NCI-H510A (cell line): ENCODE data around the gene ITGA2.

Experiments used
- DNase-seq: peaks from one replicate; lab custom pipeline; 2025; lab: John Stamatoyannopoulos, UW

Gene ITGA2

GRCh38 chr5:53017794-53018391 is 28.7 kb downstream of the ITGA2 start:
- DNase-seq: no peak

- DNase-seq: no peak
These were observed 30.2 kb downstream of the ITGA2 start for GRCh38 chr5:53019320-53019719.

DNA sequence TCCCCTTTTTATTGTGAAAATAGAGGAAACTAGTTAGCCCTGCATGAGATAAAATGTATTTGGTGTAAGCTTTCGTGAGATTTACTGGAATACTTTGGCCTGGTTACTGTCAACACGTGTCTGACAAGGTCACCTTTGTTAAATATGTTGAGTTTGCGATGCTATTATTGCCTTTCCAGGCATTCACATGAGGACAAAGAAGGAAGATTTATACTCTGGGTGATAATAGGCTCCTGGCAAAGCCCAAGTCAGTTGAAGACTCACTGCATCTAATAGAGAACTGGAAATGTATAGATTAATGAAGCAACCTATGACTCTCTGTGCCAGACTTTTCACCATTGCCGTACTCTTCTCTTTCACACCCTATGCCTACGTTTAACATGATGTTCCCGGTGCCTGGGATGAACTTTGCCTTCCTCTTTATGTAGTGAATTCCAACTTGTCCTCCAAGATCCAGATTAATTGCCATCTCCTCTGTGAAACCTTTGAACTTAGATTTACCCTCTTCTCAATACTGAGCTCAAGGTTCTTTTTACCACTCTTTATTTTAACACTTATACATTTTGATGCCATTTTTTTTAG is 33.9 kb downstream of the ITGA2 start:
- no peak for DNase-seq

DNA sequence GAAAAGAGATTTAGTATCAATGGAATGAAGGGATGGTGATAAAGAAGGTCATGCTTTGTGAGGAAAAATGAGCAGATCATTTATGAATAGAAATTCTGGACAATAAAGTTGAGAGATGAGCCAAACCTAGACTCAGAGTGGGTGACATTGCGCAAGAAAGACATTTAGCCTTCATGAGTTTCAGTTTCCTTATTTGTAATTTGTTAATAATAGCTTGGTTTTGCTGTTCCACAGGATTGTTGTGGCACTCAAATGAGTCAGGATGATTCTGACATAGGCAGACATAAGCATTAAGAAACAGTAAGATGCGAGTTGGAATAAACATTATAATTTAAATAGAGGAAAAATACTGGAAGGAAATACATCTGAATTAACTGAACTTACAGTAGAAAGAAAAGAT is 34.8 kb downstream of the ITGA2 start:
- no peak for DNase-seq

DNA sequence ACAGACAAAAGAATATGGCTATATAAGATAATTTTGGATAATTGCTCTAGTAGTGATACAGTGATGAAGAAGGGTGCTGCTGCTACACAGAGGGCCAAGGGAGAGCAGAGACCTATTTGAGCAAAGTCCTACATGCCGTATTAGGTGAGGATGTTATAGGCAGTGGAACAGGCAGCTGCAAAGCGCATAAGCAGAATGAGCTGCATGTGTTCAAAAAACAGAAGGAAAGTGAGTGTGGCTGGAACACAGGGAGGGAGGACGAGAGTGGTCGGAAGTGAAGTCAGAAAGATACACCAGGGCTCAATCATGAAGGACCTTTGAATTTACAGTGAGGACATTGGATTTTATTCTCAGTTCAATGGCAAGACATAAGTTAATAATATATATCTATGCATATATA is 35.4 kb downstream of the ITGA2 start:
- no peak for DNase-seq

GRCh38 chr5:53025487-53025886 is 36.3 kb downstream of the ITGA2 start:
- DNase-seq: no peak

- no peak for DNase-seq
These were observed 38.8 kb downstream of the ITGA2 start for GRCh38 chr5:53027913-53028312.

GRCh38 chr5:53029608-53030007 is 40.5 kb downstream of the ITGA2 start:
- DNase-seq: no peak

DNA sequence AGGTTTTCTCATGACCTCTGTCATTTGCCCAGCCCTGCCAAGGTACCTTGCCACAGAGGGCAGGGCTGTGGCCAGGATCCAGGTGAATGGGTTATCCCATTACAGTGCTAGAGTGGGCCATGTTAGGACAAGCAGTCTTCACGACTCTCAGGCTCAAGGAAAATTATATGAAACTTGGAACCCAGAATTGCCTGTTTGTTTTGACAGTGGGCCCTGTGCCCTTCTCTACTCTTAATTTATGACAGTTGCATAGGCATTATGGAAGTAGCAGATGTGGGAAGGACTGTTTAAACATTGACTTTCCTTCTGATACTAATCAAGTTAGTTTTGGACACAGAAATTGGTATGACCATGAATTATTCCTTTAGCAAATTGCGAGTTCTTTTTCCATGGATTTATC is 41.7 kb downstream of the ITGA2 start:
- no peak for DNase-seq

- no peak for DNase-seq
These were observed 42.5 kb downstream of the ITGA2 start for GRCh38 chr5:53031695-53032096.

DNA sequence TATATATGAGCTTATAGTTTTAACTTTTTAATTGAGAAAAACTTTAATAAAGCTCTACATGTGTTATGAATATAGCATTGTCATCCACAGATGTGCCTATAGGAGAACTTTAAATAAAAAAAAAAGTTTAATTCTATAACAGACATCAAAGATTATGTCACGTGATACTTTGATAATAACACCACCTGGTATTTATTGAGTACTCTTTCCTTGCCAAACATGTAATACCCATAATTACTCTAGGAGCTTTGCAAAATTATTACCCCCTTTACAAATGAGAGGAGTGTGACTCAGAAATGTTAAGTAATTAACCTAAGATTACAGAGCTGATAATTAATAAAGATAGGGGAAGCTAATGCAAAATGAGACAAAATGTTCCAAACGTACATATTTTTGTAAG is 43.0 kb downstream of the ITGA2 start:
- no peak for DNase-seq

DNA sequence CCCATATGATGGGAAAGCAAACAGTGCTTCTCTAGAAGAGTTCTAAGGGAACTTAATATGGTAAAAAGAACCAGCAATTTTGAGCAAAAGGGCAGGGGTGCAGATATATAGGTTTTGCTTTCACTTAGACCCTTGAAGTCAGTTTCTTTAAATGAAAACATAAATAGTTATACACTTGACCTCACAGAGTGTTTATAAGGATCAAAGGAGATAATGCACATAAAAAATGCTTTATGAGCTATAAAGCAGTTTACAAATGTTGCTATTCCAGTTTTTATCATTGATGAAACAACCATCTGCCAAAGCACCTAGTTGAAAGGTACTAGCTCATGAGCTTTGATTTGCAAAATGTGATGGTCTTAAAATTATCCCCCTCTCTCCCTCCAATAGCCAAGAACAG is 45.7 kb downstream of the ITGA2 start:
- DNase-seq: no peak

GRCh38 chr5:53035868-53036381 is 46.8 kb downstream of the ITGA2 start:
- DNase-seq: no peak

DNA sequence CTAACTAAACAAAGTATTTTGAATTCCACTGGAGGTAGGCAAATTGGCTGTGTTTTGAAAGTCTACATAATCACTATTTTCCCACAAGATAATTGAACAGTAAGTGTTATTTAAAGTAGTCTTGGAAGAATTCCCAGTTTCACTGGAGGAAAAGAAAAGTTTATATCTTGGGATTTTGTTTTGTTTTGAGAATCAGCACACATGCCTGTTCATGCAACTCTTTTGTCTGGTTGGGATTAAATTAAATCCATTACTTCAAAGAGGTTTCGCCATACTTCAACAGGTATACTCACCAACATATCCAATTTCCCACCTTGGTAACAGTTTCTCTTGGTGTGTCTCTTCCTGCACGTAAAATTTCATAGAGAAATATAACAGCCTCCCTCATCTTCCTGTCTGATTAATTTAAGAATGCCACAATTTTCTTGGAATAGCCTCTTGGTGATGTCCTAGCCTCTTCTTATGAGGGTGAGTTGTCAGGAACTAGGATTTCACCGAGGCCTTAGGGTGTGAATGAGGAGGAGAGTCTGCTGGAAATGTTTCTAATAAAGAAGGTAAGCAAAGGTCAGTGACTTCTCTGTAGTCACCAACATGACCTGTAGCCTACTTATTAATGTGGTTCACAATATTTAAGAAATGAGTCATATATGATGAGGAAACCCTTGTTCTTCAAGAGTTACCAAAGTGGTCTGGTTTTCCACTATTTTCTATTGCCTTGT is 48.1 kb downstream of the ITGA2 start:
- no peak for DNase-seq

- no peak for DNase-seq
These were observed 49.2 kb downstream of the ITGA2 start for GRCh38 chr5:53038196-53038847.

DNA sequence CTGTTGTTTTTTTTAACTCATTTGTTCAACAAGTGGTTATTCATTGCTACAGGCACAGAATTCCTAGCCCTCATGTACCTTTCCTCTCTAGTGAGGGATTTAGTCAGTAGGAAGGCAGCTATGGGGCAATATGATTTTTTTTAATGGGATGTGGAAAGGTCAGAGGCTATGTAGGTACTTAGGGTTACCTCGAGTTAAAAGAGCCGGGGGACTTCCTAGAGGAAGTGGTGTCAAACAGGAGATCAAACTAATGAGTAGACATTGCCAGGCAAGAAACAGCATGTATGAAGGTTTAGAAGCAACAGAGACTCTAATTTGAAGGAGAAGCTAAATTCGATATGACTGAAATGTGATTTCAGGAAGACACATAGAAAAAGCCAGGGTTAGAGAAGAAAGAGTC is 50.7 kb downstream of the ITGA2 start:
- DNase-seq: no peak

- no peak for DNase-seq
These were observed 52.0 kb downstream of the ITGA2 start for GRCh38 chr5:53041071-53041692.

DNA sequence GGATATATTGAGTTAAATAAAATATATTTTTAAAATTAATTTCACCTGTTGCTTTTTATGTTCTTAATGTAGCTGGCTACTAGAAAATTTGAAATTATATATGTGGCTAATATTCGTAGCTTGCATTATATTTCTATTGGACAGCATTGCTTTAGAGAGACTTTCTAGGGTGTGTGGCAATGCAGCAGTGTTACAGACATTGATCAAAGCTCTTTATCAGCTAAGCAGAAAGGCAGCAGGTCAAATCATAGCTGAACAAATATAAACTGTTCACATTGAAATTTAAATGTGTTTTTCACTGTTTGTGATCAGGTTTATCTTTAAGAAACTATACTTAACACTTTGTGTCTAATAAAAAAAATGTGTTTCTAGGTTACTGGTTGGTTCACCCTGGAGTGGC is 52.6 kb downstream of the ITGA2 start:
- no peak for DNase-seq

DNA sequence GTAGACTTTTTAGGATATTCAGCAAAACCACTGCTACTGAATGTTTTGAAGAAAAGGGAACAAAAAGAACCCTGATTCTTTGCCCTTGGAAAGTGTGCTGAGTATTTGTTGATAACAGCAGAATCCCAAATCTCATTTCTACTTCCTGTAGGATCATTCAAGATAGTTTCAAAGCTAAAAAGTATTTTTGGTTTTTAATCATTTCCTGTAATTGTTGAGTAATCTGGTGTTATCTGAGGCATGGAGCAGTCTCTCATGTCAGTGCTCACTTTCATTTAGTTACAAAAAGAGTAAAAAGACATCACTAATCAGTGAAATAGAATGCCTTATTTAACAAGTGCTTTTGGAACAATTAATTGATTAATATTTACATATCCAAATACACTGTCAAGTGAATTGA is 56.1 kb downstream of the ITGA2 start:
- DNase-seq: no peak

GRCh38 chr5:53048248-53048647 is 59.1 kb downstream of the ITGA2 start:
- no peak for DNase-seq

DNA sequence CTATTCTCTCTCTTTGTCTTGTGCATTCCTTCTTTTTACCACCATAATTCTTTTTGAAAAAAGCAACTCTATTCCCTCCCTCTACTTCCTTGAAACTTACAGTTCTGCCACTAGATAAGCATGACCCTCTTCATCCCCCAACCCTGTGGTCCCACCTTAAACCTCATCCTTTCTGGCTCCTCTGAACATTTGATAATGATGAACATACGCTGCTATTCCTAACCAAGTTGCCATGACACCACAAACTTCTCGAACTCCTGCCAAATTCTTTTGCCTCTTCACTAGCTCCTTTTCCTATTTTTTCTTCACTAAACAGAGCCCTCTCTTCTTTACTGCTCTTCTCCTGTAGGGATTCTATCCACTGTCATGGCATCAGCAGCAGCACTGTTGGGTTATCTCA is 63.3 kb downstream of the ITGA2 start:
- DNase-seq: no peak

- DNase-seq: no peak
These were observed 64.2 kb downstream of the ITGA2 start for GRCh38 chr5:53053364-53053763.

DNA sequence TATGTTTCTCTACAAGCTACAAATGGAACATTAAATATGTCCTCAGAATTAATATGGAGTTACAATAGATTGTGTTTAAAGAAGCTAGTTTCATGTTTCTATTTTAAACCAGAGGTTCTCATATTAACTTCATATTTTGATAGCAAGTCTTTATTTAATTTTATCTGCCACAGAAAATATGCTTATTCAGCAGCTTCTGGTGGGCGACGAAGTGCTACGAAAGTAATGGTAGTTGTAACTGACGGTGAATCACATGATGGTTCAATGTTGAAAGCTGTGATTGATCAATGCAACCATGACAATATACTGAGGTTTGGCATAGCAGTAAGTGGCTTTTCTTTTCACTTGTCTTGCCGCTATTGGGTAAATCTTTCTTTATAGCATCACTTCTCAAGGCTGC is 66.2 kb downstream of the ITGA2 start:
- DNase-seq: no peak
